HFFc6 (cell line): ENCODE data around the gene ANKRD17. TPM values are rescaled to one million over a fixed set of nuclear protein-coding genes. Genes with fewer than 3 reads are reported as not detected.

Experiments
- DNase-seq: peaks from one replicate; pipeline ENCODE4 v3.0.0-alpha.2; 2018
- H3K27ac Mint-ChIP-seq: 2 replicates; pipeline ENCODE4 v1.8.0; 2020; ENCODE audit warnings: mild to moderate bottlenecking, mixed read lengths
- H3K27me3 Mint-ChIP-seq: 2 replicates; pipeline ENCODE4 v1.8.0; 2021; ENCODE audit warnings: mild to moderate bottlenecking, moderate library complexity, mixed read lengths; ENCODE audit not compliant: insufficient read depth
- H3K36me3 Mint-ChIP-seq: 2 replicates; pipeline ENCODE4 v1.8.0; 2021; ENCODE audit warnings: low read depth, mixed read lengths
- H3K4me1 Mint-ChIP-seq: 2 replicates; pipeline ENCODE4 v1.8.0; 2020; ENCODE audit warnings: low read depth, mixed read lengths
- H3K4me3 Mint-ChIP-seq: 2 replicates; pipeline ENCODE4 v1.8.0; 2020; ENCODE audit warnings: mild to moderate bottlenecking, moderate library complexity, mixed read lengths
- H3K9me3 Mint-ChIP-seq: 2 replicates; pipeline ENCODE4 v1.8.0; 2020; ENCODE audit warnings: mild to moderate bottlenecking, mixed read lengths
- CTCF ChIP-seq: fragments of 200-600 bp; sonication (generic); IDR thresholded peaks from 2 replicates; pipeline ENCODE4 v1.5.0; 2021; ENCODE audit warnings: antibody characterized with exemption, mild to moderate bottlenecking
- total RNA-seq, 6 experiments: library from RNA; stranded (reverse); fragmentation: NEBNext Ultra II Directional; extraction: Animal tissue kit (Norgen Biotek cat#: 25700); gene quantifications; 2 replicates in 1 of 6; 3 replicates in 5 of 6; pipeline ENCODE4 v1.2.3, GENCODE V29; 2021

The ANKRD17 gene
- total RNA-seq, 6 experiments from 2014 or later: 51.7 to 61.0 (median 56.4) TPM

DNA sequence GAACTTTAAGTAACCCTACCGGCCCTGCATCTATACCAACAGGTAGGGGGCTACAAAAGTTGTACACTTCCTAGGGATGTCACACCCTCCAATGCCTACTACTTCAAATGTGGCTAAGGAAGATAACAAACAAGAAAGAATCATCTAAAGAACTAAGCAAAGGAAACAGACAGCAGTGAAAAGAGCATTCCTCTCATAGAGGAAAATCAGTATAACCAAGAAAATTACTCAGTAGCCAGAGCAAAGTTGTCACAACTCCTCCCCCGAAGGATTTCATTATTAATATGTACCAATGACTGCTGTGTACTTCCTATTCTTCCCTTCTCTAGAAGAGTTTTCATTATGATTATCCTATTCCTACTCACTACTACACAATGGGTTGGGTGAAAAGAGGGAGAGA, 12.6 kb downstream of the ANKRD17 start:
- no peaks in the 10 kb centered on the region for H3K27me3 Mint-ChIP-seq
- no peak overlapping the region for H3K4me3 Mint-ChIP-seq
- H3K4me1 Mint-ChIP-seq: peaks cover 32% of the 10 kb centered on the region
- no peak for TF ChIP-seq CTCF
- H3K27ac Mint-ChIP-seq: no peak overlapping the region
- H3K9me3 Mint-ChIP-seq: no peaks in the 10 kb centered on the region
- no peak for DNase-seq
- H3K36me3 Mint-ChIP-seq: peaks cover 8% of the 10 kb centered on the region

DNA sequence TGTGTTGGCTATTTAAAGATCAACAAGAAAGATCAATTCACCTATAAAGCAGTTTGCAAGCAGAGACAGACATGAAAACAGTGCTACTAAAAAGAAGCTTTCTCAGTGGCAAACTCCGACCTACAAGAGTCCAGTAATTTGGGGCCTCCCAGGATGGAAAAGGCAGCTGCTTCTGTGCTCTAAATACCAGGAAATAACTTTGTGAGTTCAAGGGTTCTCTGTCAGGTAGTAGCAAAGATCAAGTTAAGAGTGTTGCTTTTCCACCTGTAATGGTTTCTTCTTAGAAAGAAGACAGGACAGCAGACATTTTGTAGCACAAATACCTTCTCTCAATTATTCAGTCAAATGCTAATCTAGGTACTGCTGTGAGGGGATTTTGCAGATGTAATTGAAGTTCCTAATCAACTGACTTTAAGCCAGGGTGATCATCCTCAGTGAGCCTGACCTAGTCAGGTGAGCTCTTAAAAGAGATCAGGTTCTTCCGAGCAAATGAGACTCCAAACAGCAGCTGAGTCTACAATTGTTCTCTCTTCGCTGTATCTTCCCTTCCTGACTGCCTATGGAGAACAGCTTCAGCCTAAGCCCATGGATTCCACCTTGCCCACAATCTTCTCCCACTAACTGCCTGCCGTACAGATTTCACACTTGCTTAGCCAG, 13.5 kb downstream of the ANKRD17 start:
- no peaks in the 10 kb centered on the region for H3K9me3 Mint-ChIP-seq
- H3K4me3 Mint-ChIP-seq: no peak overlapping the region
- no peak for DNase-seq
- H3K36me3 Mint-ChIP-seq: peaks cover 5% of the 10 kb centered on the region; the same call in 1 of the 2 replicates
- H3K27ac Mint-ChIP-seq: no peak overlapping the region; the same call in 1 of the 2 replicates
- peaks cover 28% of the 10 kb centered on the region for H3K4me1 Mint-ChIP-seq
- TF ChIP-seq CTCF: no peak
- H3K27me3 Mint-ChIP-seq: no peaks in the 10 kb centered on the region

DNA sequence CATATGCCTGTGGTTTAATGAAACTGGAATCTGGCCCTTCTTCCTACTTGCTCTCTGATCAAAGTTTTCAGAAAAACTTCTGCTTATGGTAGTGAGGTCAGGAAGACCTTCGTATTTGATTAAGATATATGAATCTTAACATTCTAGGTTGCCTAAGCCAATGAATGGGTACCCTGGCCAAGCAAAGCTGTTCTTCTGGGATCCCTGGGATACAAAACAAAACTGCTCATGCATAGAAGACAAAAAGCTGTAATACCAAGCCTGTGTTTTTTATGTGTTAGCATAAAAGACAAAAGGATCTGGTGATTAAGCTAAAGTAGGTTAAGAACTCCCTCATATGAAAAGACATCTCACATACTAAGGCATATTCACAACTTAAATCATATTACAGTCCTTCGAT, 21.6 kb downstream of the ANKRD17 start:
- Mint-ChIP-seq H3K27me3 (no peaks in the 10 kb centered on the region), H3K27ac (no peak overlapping the region), H3K4me3 (no peak overlapping the region), H3K36me3 (peaks cover 22% of the 10 kb centered on the region), H3K9me3 (no peaks in the 10 kb centered on the region), H3K4me1 (peaks cover 13% of the 10 kb centered on the region; the same call in 1 of the 2 replicates)
- DNase-seq: no peak
- TF ChIP-seq CTCF: no peak

DNA sequence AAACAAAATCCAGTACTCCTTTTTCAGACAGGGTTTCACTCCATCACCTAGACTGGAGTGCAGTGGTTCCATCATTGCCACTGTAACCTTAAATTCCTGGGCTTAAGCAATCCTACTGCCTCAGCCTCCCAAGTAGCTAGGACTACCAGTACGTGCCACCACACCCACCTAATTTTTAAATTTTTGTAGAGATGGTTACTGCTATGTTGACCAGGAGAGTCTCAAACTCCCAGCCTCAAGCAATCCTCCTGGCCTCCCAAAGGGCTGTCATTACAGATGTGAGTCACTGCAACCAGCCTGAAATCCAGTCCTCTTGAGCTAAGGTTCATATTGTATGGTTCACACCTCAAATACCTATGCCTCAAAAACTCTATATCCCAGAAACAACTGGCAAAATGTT, 22.4 kb downstream of the ANKRD17 start:
- TF ChIP-seq CTCF: no peak
- no peak for DNase-seq
- Mint-ChIP-seq H3K9me3 (no peaks in the 10 kb centered on the region), H3K27me3 (no peaks in the 10 kb centered on the region), H3K36me3 (peaks cover 22% of the 10 kb centered on the region), H3K4me1 (peaks cover 13% of the 10 kb centered on the region; the same call in 1 of the 2 replicates), H3K4me3 (no peak overlapping the region), H3K27ac (no peak overlapping the region)

- Mint-ChIP-seq H3K27ac (no peak overlapping the region), H3K4me1 (peaks cover 9% of the 10 kb centered on the region; the same call in 1 of the 2 replicates), H3K9me3 (no peaks in the 10 kb centered on the region), H3K27me3 (no peaks in the 10 kb centered on the region), H3K4me3 (no peak overlapping the region), H3K36me3 (peaks cover 22% of the 10 kb centered on the region)
- DNase-seq: no peak
- no peak for TF ChIP-seq CTCF
Observed at GRCh38 chr4:73234712-73235111, 23.9 kb downstream of the ANKRD17 start.
